Measurements from ENCODE around the gene PFKFB4. TPM values are rescaled to one million over a fixed set of nuclear protein-coding genes. Genes with fewer than 3 reads are reported as not detected.

The PFKFB4 gene
- total RNA-seq, 3 donors from 2014 or later (not counting 1 experiment from before 2014, with no cell fraction given) = 2.4 to 4.3 (median 3.6) TPM

GRCh38 chr3:48593337-48593736 is 36.7 kb upstream of the PFKFB4 start:
- Mint-ChIP-seq H3K4me3 (no peak overlapping the region), H3K27me3 (ENCODE audit: low read depth in 2 of 2) (peaks cover 22 to 33% of the 10 kb centered on the region in 2 donors), H3K27ac (no peak overlapping the region), H3K9me3 (no peaks in the 10 kb centered on the region), H3K4me1 (peaks cover 0 to 18% of the 10 kb centered on the region in 2 donors), H3K36me3 (no peaks in the 10 kb centered on the region)
- Histone ChIP-seq H3K4me3 (ENCODE audit: low read length) (no peak overlapping the region), H3K27ac (ENCODE audit: low read length) (no peak overlapping the region), H3K4me1 (ENCODE audit: control insufficient read depth, insufficient read depth, low read length) (no peaks in the 10 kb centered on the region), H3K36me3 (ENCODE audit: control insufficient read depth, insufficient read depth, low read length) (peaks cover 1% of the 10 kb centered on the region), H3K27me3 (ENCODE audit: control insufficient read depth, insufficient read depth, low read length) (peaks cover 2% of the 10 kb centered on the region), H3K9me3 (ENCODE audit: control insufficient read depth, insufficient read depth, low read length) (no peaks in the 10 kb centered on the region)
- DNase-seq (no peak), ATAC-seq (no peak)
- intact Hi-C loops (cut with micrococcal nuclease) = no loop called here
- TF ChIP-seq, protein P1, sequence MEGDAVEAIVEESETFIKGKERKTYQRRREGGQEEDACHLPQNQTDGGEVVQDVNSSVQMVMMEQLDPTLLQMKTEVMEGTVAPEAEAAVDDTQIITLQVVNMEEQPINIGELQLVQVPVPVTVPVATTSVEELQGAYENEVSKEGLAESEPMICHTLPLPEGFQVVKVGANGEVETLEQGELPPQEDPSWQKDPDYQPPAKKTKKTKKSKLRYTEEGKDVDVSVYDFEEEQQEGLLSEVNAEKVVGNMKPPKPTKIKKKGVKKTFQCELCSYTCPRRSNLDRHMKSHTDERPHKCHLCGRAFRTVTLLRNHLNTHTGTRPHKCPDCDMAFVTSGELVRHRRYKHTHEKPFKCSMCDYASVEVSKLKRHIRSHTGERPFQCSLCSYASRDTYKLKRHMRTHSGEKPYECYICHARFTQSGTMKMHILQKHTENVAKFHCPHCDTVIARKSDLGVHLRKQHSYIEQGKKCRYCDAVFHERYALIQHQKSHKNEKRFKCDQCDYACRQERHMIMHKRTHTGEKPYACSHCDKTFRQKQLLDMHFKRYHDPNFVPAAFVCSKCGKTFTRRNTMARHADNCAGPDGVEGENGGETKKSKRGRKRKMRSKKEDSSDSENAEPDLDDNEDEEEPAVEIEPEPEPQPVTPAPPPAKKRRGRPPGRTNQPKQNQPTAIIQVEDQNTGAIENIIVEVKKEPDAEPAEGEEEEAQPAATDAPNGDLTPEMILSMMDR (IDR thresholded peaks at IDR 0.05) = no peak
- WGBS (ENCODE audit: insufficient coverage) = 94% methylated on average over 9 of the region's 9 CpGs

DNA sequence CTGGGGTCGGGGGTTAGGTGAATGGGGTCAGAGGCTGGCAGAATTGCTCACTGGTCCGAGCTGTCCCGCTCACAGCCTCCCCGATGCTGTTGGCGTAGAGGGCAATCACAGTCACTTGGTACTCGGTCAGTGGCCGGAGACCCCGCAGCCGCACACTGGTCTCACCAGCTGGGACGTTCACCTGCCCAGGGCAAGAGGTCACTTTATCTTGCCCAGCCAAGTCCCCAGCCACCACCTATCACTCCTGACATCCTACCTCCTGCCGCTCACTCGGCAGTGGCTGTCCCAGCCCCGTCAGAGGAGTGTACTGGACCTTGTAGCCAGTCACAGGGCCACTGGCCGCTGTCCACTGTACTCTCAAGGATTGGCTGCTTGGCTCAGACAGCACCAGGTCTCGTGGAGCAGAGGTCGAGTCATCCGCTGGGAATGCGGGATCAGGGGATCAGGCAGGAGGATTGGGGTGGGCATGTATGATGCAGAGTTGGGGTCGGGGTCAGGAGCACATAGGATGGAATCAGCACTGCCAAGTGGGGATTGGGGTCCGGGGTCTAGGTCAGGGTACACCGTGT is 36.0 kb upstream of the PFKFB4 start:
- H3K36me3 ChIP-seq (ENCODE audit: control insufficient read depth, insufficient read depth, low read length) = no peaks in the 10 kb centered on the region
- no peaks in the 10 kb centered on the region for H3K4me1 ChIP-seq (ENCODE audit: control insufficient read depth, insufficient read depth, low read length)
- no peaks in the 10 kb centered on the region for H3K9me3 Mint-ChIP-seq
- TF ChIP-seq, protein P1 (IDR thresholded peaks at IDR 0.05) = no peak
- 88% methylated on average over 21 of the region's 21 CpGs for WGBS (ENCODE audit: insufficient coverage)
- H3K27me3 Mint-ChIP-seq (ENCODE audit: low read depth in 2 of 2) = peaks cover 25 to 33% of the 10 kb centered on the region in 2 donors
- H3K4me3 ChIP-seq (ENCODE audit: low read length) = no peak overlapping the region
- no peak for DNase-seq
- peaks cover 2% of the 10 kb centered on the region for H3K27me3 ChIP-seq (ENCODE audit: control insufficient read depth, insufficient read depth, low read length)
- no peak for ATAC-seq
- H3K27ac ChIP-seq (ENCODE audit: low read length) = no peak overlapping the region
- H3K4me3 Mint-ChIP-seq = no peak overlapping the region
- H3K36me3 Mint-ChIP-seq = no peaks in the 10 kb centered on the region
- no peaks in the 10 kb centered on the region for H3K9me3 ChIP-seq (ENCODE audit: control insufficient read depth, insufficient read depth, low read length)
- H3K27ac Mint-ChIP-seq = no peak overlapping the region
- intact Hi-C loops (cut with micrococcal nuclease) = no loop called here
- H3K4me1 Mint-ChIP-seq = peaks cover 0 to 17% of the 10 kb centered on the region in 2 donors

- DNase-seq (no peak), ATAC-seq (no peak)
- Mint-ChIP-seq H3K36me3 (no peaks in the 10 kb centered on the region), H3K9me3 (no peaks in the 10 kb centered on the region), H3K27me3 (ENCODE audit: low read depth in 2 of 2) (peaks cover 25 to 31% of the 10 kb centered on the region in 2 donors), H3K4me3 (no peak overlapping the region), H3K27ac (no peak overlapping the region), H3K4me1 (peaks cover 0 to 12% of the 10 kb centered on the region in 2 donors)
- intact Hi-C loops (cut with micrococcal nuclease) = no loop called here
- Histone ChIP-seq H3K4me3 (ENCODE audit: low read length) (no peak overlapping the region), H3K36me3 (ENCODE audit: control insufficient read depth, insufficient read depth, low read length) (no peaks in the 10 kb centered on the region), H3K27ac (ENCODE audit: low read length) (no peak overlapping the region), H3K9me3 (ENCODE audit: control insufficient read depth, insufficient read depth, low read length) (no peaks in the 10 kb centered on the region), H3K4me1 (ENCODE audit: control insufficient read depth, insufficient read depth, low read length) (no peaks in the 10 kb centered on the region), H3K27me3 (ENCODE audit: control insufficient read depth, insufficient read depth, low read length) (peaks cover 2% of the 10 kb centered on the region)
- TF ChIP-seq, protein P1 (IDR thresholded peaks at IDR 0.05) = no peak
- 90% methylated on average over 22 of the region's 22 CpGs for WGBS (ENCODE audit: insufficient coverage)
Observed at GRCh38 chr3:48591886-48592518, 35.4 kb upstream of the PFKFB4 start.
